Measurements from ENCODE around the gene ADAMTS20.

The ADAMTS20 gene

GRCh38 chr12:43462080-43462479, 89.9 kb downstream of the ADAMTS20 start:
- H3K4me1 ChIP-seq (ENCODE audit: low read length): no peaks in the 10 kb centered on the region
- no peaks in the 10 kb centered on the region for H3K79me2 ChIP-seq (ENCODE audit: low read length)
- no peaks in the 10 kb centered on the region for H3F3A ChIP-seq (ENCODE audit: insufficient read depth, low read length)
- no peak for DNase-seq
- H3K9ac ChIP-seq (ENCODE audit: low read length): no peak overlapping the region
- no peaks in the 10 kb centered on the region for H3K9me3 ChIP-seq (replicated peaks; ENCODE audit: insufficient read depth, low read length)
- H3K27ac ChIP-seq (ENCODE audit: low read length): no peak overlapping the region
- H3K4me2 ChIP-seq (ENCODE audit: low read depth, low read length): no peak overlapping the region
- no peaks in the 10 kb centered on the region for H3K9me2 ChIP-seq (replicated peaks; ENCODE audit: insufficient read depth, low read length)
- TF ChIP-seq EZH2 (optimal IDR thresholded peaks at IDR 0.05; ENCODE audit: low read depth, low read length): no peak
- TF ChIP-seq CTCF (IDR thresholded peaks at IDR 0.05; ENCODE audit: low read length): no peak
- no peak for TF ChIP-seq EZH2phosphoT487 (IDR thresholded peaks at IDR 0.05; ENCODE audit: low read length)
- H2AFZ ChIP-seq (ENCODE audit: low read length): no peak overlapping the region
- H3K36me3 ChIP-seq (replicated peaks; ENCODE audit: insufficient read depth, low read length): no peaks in the 10 kb centered on the region
- no peak overlapping the region for H3K4me3 ChIP-seq (ENCODE audit: low read length)
- no peaks in the 10 kb centered on the region for H4K20me1 ChIP-seq (ENCODE audit: insufficient read depth, low read length)
- no peaks in the 10 kb centered on the region for H3K27me3 ChIP-seq (replicated peaks; ENCODE audit: insufficient read depth, low read length)

GRCh38 chr12:43459285-43459684, 92.7 kb downstream of the ADAMTS20 start:
- H3K27ac ChIP-seq (ENCODE audit: low read length): no peak overlapping the region
- TF ChIP-seq EZH2 (optimal IDR thresholded peaks at IDR 0.05; ENCODE audit: low read depth, low read length) (no peak), EZH2phosphoT487 (IDR thresholded peaks at IDR 0.05; ENCODE audit: low read length) (no peak)
- H3K4me1 ChIP-seq (ENCODE audit: low read length): no peaks in the 10 kb centered on the region
- H3K4me2 ChIP-seq (ENCODE audit: low read depth, low read length): no peak overlapping the region
- H4K20me1 ChIP-seq (ENCODE audit: insufficient read depth, low read length): no peaks in the 10 kb centered on the region
- no peak overlapping the region for H2AFZ ChIP-seq (ENCODE audit: low read length)
- no peaks in the 10 kb centered on the region for H3K36me3 ChIP-seq (replicated peaks; ENCODE audit: insufficient read depth, low read length)
- H3F3A ChIP-seq (ENCODE audit: insufficient read depth, low read length): no peaks in the 10 kb centered on the region
- no peak overlapping the region for H3K4me3 ChIP-seq (ENCODE audit: low read length)
- H3K27me3 ChIP-seq (replicated peaks; ENCODE audit: insufficient read depth, low read length): no peaks in the 10 kb centered on the region
- no peaks in the 10 kb centered on the region for H3K9me2 ChIP-seq (replicated peaks; ENCODE audit: insufficient read depth, low read length)
- H3K9me3 ChIP-seq (replicated peaks; ENCODE audit: insufficient read depth, low read length): no peaks in the 10 kb centered on the region
- no peak overlapping the region for H3K9ac ChIP-seq (ENCODE audit: low read length)
- no peaks in the 10 kb centered on the region for H3K79me2 ChIP-seq (ENCODE audit: low read length)
- no peak for DNase-seq

GRCh38 chr12:43453761-43454160, 98.2 kb downstream of the ADAMTS20 start:
- Histone ChIP-seq H3K4me3 (ENCODE audit: low read length) (no peak overlapping the region; the same call in 1 of the 2 replicates), H3K4me2 (ENCODE audit: low read depth, low read length) (no peak overlapping the region)

More at GRCh38 chr12:43453761-43454160, 98.2 kb downstream of the ADAMTS20 start:
- Histone ChIP-seq H3K27me3 (replicated peaks; ENCODE audit: insufficient read depth, low read length) (no peaks in the 10 kb centered on the region), H3K27ac (ENCODE audit: low read length) (no peak overlapping the region), H3F3A (ENCODE audit: insufficient read depth, low read length) (no peaks in the 10 kb centered on the region), H2AFZ (ENCODE audit: low read length) (no peak overlapping the region), H3K79me2 (ENCODE audit: low read length) (no peaks in the 10 kb centered on the region), H3K9me2 (replicated peaks; ENCODE audit: insufficient read depth, low read length) (no peaks in the 10 kb centered on the region), H3K36me3 (replicated peaks; ENCODE audit: insufficient read depth, low read length) (no peaks in the 10 kb centered on the region), H4K20me1 (ENCODE audit: insufficient read depth, low read length) (no peaks in the 10 kb centered on the region), H3K9ac (ENCODE audit: low read length) (no peak overlapping the region), H3K9me3 (replicated peaks; ENCODE audit: insufficient read depth, low read length) (no peaks in the 10 kb centered on the region), H3K4me1 (ENCODE audit: low read length) (no peaks in the 10 kb centered on the region)
- DNase-seq: peak; percentile 74
- no peak for TF ChIP-seq EZH2phosphoT487 (IDR thresholded peaks at IDR 0.05; ENCODE audit: low read length)
- no peak for TF ChIP-seq EZH2 (optimal IDR thresholded peaks at IDR 0.05; ENCODE audit: low read depth, low read length)
- TF ChIP-seq CTCF (IDR thresholded peaks at IDR 0.05; ENCODE audit: low read length): no peak

Measured in MM.1S (cell line).